HG03520 (cell line): ENCODE data around the gene CCDC110.

Experiments used
- ATAC-seq: cut with Tn5 transposase; IDR thresholded peaks from one replicate; pipeline ENCODE4 v1.9.1; 2021; ENCODE audit warnings: mild to moderate bottlenecking, moderate library complexity; ENCODE audit not compliant: unreplicated experiment

The CCDC110 gene

GRCh38 chr4:185473247-185473646 lies 1.7 kb upstream of the CCDC110 start:
- no peak for ATAC-seq

GRCh38 chr4:185472103-185472542 lies 590 bp upstream of the CCDC110 start:
- peak; percentile 2 for ATAC-seq

GRCh38 chr4:185470501-185471195 lies 885 bp downstream of the CCDC110 start:
- ATAC-seq = no peak

- ATAC-seq = no peak
These were observed 1.9 kb downstream of the CCDC110 start for GRCh38 chr4:185469580-185470154.

- ATAC-seq = no peak
These were observed 2.5 kb downstream of the CCDC110 start for GRCh38 chr4:185468999-185469398.

- ATAC-seq = no peak
These were observed 3.5 kb downstream of the CCDC110 start for GRCh38 chr4:185467991-185468390.

GRCh38 chr4:185467101-185467500 lies 4.4 kb downstream of the CCDC110 start:
- ATAC-seq = no peak

- no peak for ATAC-seq
These were observed 5.8 kb downstream of the CCDC110 start for GRCh38 chr4:185465707-185466106.

- no peak for ATAC-seq
These were observed 6.6 kb downstream of the CCDC110 start for GRCh38 chr4:185464887-185465286.

- no peak for ATAC-seq
These were observed 7.3 kb downstream of the CCDC110 start for GRCh38 chr4:185464183-185464582.

GRCh38 chr4:185463541-185463940 lies 8.0 kb downstream of the CCDC110 start:
- no peak for ATAC-seq

- no peak for ATAC-seq
These were observed 10.0 kb downstream of the CCDC110 start for GRCh38 chr4:185461565-185461964.

- no peak for ATAC-seq
These were observed 14.4 kb downstream of the CCDC110 start for GRCh38 chr4:185457136-185457535.

GRCh38 chr4:185456131-185456530 lies 15.4 kb downstream of the CCDC110 start:
- ATAC-seq = no peak

GRCh38 chr4:185445209-185445608 lies 26.3 kb downstream of the CCDC110 start:
- no peak for ATAC-seq

GRCh38 chr4:185441479-185441878 lies 30.1 kb downstream of the CCDC110 start:
- ATAC-seq = no peak

GRCh38 chr4:185437809-185438208 lies 33.7 kb downstream of the CCDC110 start:
- no peak for ATAC-seq

GRCh38 chr4:185435466-185435865 lies 36.1 kb downstream of the CCDC110 start:
- ATAC-seq = no peak

GRCh38 chr4:185429660-185430059 lies 41.9 kb downstream of the CCDC110 start:
- ATAC-seq = no peak

- no peak for ATAC-seq
These were observed 44.4 kb downstream of the CCDC110 start for GRCh38 chr4:185426960-185427688.

GRCh38 chr4:185425647-185426352 lies 45.7 kb downstream of the CCDC110 start, which contains the start of gene UFSP2:
Gene UFSP2, minus strand, starts transcription at chr4:185425964. Its CDS starts 96 bp downstream, at chr4:185425868.
- peak; percentile 91 for ATAC-seq
